DLD1 (cell line): ENCODE data around the gene TTC7B.

Source experiments
- in situ Hi-C: cut with HindIII; loops from 2 replicates; pipeline ENCODE4 v1.10.0; 2017; ENCODE audit warnings: low sequenced_read_pairs

TTC7B gene

GRCh38 chr14:90743425-90743824 is 72.8 kb downstream of the TTC7B start:
- in situ Hi-C loops = no loop called here

- in situ Hi-C loops = no loop called here
These were observed 73.5 kb downstream of the TTC7B start for GRCh38 chr14:90742729-90743128.

GRCh38 chr14:90742252-90742651 is 74.0 kb downstream of the TTC7B start:
- in situ Hi-C loops = no loop called here

- in situ Hi-C loops = no loop called here
These were observed 74.6 kb downstream of the TTC7B start for GRCh38 chr14:90741682-90741946.

GRCh38 chr14:90740946-90741681 is 75.1 kb downstream of the TTC7B start:
- in situ Hi-C loops = no loop called here

GRCh38 chr14:90740081-90740480 is 76.1 kb downstream of the TTC7B start:
- in situ Hi-C loops = no loop called here

GRCh38 chr14:90739318-90740068 is 76.7 kb downstream of the TTC7B start:
- in situ Hi-C loops = no loop called here

GRCh38 chr14:90733139-90733808 is 83.0 kb downstream of the TTC7B start:
- in situ Hi-C loops = no loop called here

GRCh38 chr14:90732718-90733117 is 83.5 kb downstream of the TTC7B start:
- in situ Hi-C loops = no loop called here

- in situ Hi-C loops = no loop called here
These were observed 84.1 kb downstream of the TTC7B start for GRCh38 chr14:90732139-90732538.

GRCh38 chr14:90731487-90731886 is 84.7 kb downstream of the TTC7B start:
- in situ Hi-C loops = no loop called here

GRCh38 chr14:90730206-90730766 is 85.9 kb downstream of the TTC7B start:
- in situ Hi-C loops = no loop called here

- in situ Hi-C loops = no loop called here
These were observed 87.3 kb downstream of the TTC7B start for GRCh38 chr14:90728951-90729350.

- in situ Hi-C loops = no loop called here
These were observed 89.1 kb downstream of the TTC7B start for GRCh38 chr14:90727082-90727481.

GRCh38 chr14:90726656-90727055 is 89.6 kb downstream of the TTC7B start:
- in situ Hi-C loops = no loop called here

GRCh38 chr14:90724866-90725265 is 91.4 kb downstream of the TTC7B start:
- in situ Hi-C loops = no loop called here

- in situ Hi-C loops = no loop called here
These were observed 93.6 kb downstream of the TTC7B start for GRCh38 chr14:90722590-90722989.

GRCh38 chr14:90721619-90722305 is 94.5 kb downstream of the TTC7B start:
- in situ Hi-C loops = no loop called here

- in situ Hi-C loops = no loop called here
These were observed 95.4 kb downstream of the TTC7B start for GRCh38 chr14:90720832-90721231.

GRCh38 chr14:90720336-90720735 is 95.9 kb downstream of the TTC7B start:
- in situ Hi-C loops = no loop called here

- in situ Hi-C loops = no loop called here
These were observed 98.3 kb downstream of the TTC7B start for GRCh38 chr14:90717916-90718315.
